GM19372 (cell line): ENCODE data around the gene ZNF157.

ENCODE experiments used
- ATAC-seq: cut with Tn5 transposase; IDR thresholded peaks from one replicate; pipeline ENCODE4 v1.9.1; 2021; ENCODE audit warnings: mild to moderate bottlenecking, low read depth, moderate library complexity; ENCODE audit not compliant: unreplicated experiment

Gene ZNF157

GRCh38 chrX:47446431-47446830 lies 76.1 kb downstream of the ZNF157 start:
- no peak for ATAC-seq

GRCh38 chrX:47446971-47447370 lies 76.6 kb downstream of the ZNF157 start:
- ATAC-seq: no peak

GRCh38 chrX:47447607-47448006 lies 77.2 kb downstream of the ZNF157 start:
- ATAC-seq: no peak

GRCh38 chrX:47448165-47448806 lies 77.9 kb downstream of the ZNF157 start:
- no peak for ATAC-seq

GRCh38 chrX:47452112-47452511 lies 81.7 kb downstream of the ZNF157 start:
- no peak for ATAC-seq

GRCh38 chrX:47456080-47456479 lies 85.7 kb downstream of the ZNF157 start:
- ATAC-seq: no peak

- ATAC-seq: no peak
These were observed 88.2 kb downstream of the ZNF157 start for GRCh38 chrX:47458528-47458927.

- no peak for ATAC-seq
These were observed 90.2 kb downstream of the ZNF157 start for GRCh38 chrX:47460561-47460960.
